HG02852 (cell line): ENCODE data around the gene NTM.
"Not testable (repeated sequence)": the region's sequence is repeated elsewhere in the genome, so short reads cannot be mapped to it uniquely, and the experiment has no call there.

Source experiments
- ATAC-seq: cut with Tn5 transposase; IDR thresholded peaks from one replicate; pipeline ENCODE4 v1.9.1; 2021; ENCODE audit warnings: mild to moderate bottlenecking, moderate library complexity; ENCODE audit not compliant: unreplicated experiment

NTM gene

DNA sequence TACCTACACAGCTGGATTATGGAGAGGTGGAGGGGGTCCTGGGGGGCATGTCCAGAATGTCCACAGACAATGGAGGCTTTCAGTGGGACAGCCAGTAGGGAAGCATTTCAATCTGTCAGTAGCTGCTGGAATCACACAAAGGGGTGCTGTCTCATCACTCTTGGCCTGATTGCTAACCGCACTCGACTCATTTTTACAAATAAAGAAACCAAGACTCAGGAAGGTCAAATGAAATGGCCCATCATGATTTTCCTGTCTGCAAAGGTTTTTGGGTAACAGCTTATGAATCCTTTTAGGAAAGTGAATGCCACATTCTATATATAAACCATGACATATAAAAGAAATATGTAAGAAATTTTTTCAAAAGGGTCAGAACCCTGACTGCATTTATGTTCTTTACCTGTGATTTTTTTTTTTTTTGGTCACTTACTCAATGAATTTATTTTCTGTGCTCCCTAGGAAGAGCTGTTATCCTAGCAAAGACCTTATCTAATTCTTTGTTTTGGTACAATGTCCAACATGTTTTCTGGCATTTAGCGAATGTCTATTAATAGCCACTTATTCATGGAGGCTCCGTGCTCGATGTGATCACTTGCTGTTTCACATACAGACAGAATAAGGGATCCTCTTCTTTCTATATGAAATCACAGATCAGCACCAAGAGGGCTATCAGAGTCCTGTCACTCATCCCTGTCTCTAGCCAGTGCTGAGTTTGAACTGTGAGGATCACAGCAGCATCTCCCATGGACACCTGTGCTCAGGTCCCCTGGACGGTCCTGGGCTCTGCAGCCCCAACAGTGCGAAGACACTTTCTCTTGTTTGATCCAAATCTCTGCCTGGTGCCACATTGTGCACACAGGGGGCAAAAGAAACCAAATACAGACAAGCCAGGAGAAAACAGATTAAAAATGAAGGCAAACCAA lies 979.7 kb downstream of the NTM start:
- ATAC-seq: no peak

DNA sequence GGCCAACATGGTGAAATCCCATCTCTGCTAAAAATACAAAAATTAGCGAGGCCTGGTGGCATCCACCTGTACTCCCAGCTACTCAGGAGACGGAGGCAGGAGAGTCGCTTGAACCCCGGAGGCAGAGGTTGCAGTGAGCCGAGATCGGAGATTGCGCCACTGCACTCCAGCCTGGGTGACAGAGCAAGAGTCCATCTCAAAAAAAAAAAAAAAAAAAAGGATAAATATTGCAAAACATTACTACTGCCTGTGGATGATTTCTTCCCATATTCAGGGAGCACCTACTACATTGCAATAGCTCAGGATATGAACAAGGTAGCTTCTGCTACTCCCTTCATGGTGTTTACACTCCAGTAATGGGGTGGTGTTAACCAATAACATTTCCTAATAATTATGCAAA lies 980.6 kb downstream of the NTM start:
- no peak for ATAC-seq

DNA sequence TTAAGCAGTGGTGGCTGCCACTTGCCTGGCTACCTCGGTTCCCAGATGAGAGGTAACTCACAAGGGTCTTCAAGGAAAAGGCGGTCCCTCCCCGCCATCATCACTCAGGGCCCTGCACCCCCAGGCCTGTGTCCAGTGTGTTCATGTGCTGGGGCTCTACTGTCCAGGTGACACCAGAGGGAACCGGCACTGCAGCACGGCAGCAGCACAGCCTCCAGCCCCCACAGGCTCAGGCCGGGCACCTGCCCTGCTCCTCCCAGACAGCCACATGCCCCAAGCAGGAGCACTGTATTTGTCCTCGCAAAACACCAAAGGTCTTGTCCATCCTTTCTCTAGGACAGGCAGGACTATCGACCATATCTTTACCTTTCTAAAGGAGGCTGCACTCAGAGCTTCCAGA lies 982.1 kb downstream of the NTM start:
- no peak for ATAC-seq

DNA sequence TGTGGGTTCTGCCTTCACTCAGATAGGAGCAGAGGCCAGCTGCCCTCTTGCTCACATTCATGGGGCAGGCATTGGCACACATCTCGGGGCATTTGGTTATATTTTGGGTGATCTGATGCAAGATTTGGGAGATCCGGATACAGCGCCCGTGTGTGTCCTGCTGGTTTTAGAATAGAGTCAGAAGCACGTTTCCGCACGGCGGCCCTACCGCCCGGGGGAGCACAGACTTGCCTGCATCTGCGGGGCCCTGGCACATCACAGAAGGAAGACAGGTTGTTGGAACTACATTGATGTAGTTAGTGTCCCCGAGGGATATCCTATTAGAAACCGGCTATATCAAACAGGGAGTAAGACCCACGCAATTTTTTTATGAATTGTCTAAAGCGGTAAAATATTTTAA lies 982.8 kb downstream of the NTM start:
- no peak for ATAC-seq

DNA sequence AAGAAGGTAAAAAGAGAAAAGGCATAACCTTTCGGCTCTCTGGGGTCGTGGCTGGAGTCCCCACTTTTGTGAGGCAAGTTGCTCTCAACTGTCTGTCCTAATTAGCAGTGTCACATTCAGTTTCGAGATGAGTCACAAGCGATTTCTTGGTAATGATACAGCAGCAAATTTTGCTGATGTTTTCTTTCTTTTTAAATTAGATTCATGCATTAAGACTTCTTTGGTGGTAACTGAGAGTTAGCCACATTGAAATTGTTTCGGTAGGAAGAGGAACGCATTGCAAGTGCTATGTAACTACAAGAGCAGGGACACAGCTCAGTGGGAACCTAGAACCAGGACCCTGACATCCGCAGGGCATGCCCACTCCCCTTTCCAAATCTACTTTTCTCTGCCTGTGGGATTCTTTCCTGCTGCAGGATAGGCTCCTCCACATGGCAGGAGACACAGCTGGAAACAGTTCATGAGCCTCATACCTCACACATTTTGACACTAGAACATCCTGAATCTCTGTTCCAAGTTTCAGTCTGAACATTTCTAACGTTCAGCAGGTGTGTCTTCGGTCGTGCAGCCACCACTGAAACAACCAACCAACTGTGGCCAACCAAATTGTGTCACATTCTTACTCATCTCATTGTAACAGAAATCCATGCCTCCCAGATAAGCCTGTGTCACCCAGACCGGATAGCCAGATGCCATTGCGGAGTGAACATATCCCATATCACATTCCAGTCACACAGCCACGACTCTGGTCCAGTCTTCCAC lies 987.6 kb downstream of the NTM start:
- peak; percentile 78 for ATAC-seq

DNA sequence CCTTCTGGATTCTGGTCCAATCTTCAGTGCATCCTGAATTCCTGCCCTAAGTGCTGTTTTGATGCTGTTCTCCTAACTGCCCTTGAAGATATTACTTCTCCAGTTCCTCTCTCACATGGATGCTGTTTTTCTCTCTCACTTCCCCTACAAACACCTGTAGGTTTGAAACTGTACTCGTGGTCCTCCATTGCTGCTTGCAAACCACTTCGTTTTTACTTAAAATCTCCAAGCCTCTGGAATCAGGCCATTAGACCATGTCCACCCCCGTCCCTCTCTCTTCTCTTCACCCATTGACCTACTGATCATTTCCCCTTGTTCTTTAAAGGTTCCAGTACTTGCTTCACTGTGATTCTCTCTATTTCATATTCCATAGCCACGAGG lies 988.1 kb downstream of the NTM start:
- ATAC-seq: peak; percentile 40

DNA sequence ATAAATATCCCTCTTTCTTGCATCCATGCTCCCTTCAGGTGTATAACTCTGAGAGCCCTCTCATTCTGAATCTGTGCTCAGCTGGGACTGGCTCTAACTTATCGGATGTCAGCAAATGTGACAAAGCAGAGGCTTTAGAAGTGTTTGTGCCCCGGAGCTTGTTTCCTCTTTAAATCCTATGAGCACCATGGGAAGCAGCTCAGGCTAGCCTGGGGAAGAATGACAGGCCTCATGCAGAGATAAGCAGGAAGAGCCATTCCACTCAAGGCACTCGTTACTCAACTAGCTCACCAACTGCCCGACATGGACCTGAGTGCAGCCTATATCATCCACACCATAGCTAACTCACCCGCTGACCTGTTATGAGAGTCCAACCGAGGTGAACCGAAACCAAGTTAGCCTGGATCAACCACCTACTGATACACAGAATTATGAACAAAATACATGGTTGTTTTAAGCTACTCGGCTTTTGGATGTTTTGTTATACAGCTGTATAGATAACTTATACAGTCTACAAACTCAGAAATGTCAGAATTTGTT lies 990.7 kb downstream of the NTM start:
- no peak for ATAC-seq

DNA sequence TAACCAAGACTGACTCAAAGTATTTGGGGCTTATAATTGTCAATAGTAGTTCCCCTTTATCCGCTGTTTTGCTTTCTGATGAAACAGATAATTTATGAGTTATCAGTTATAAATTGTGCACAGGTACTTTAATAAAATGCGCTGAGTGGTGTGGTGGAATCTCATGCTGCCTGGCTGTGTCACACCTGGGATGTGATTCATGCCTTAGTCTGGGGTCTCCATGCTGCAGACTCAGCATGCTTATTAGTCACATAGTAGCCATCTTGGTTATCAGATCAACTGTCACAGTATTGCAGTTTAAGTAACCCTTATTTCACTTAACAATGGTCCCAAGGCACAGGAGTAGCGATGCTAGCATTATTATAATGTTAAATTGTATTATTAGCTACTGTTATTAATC lies 995.2 kb downstream of the NTM start:
- no peak for ATAC-seq

DNA sequence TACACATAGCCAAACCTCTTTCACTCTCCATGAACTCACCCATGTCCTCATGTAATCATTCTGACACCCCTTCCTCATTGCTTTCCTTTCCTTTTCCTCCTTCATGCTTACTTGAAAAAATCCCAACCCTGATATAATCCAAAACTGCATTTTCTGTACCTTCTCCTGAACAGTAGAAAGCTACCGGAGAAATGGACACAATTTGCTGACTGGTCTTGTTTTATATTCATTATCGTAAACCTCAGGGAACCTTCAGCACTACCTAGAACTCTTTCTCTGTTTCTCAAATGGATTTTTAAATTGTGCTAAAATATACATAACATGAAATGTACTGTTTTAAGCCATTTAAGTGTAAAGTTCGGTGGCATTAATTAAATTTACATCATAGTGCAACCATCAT lies 996.9 kb downstream of the NTM start:
- no peak for ATAC-seq

DNA sequence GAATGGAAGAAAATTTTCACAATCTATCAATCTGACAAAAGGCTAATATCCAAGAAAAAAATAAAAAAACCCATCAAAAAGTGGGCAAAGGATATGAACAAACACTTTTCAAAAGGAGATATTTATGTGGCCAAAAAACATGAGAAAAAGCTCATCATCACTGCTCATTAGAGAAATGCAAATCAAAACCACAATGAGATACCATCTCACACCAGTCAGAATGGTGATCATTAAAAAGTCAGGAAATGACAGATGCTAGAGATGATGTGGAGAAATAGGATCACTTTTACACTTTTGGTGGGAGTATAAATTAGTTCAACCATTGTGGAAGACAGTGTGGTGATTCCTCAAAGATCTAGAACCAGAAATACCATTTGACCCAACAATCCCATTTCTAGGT lies 999.7 kb downstream of the NTM start:
- ATAC-seq: not testable (repeated sequence)

DNA sequence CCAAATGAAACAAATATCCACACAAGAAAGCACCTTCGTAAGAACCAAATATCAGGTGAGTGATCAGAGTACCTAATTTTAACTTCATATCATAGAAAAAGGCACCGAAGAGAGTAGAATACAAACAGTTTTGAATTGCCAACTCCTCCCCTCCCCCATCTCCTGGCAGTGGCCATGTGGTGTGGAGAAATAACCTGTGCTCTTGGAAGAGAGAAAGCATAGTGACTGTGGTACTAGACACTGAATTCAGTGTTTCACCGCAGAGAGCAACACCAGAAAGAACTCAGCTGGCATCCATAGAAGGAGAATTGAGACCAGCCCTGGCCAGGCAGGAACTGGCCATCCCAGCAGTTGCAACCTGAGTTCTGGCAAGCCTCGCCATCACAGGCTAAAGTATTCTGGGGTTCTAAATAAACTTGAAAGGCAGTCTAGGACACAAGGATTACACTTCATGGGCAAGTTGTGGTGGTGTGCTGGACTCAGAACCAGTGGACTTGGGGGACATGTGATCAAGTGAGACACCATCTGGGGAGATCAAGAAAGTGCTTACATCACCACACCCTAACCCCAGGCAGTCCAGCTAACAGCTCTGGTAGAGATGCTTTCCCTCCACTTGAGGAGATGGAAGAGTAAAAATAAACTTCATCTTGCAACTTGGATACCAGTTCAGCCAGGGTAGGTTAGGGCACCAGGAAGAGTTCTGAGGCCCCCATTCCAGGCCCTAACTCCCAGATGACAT lies 1003.2 kb downstream of the NTM start:
- ATAC-seq: no peak

DNA sequence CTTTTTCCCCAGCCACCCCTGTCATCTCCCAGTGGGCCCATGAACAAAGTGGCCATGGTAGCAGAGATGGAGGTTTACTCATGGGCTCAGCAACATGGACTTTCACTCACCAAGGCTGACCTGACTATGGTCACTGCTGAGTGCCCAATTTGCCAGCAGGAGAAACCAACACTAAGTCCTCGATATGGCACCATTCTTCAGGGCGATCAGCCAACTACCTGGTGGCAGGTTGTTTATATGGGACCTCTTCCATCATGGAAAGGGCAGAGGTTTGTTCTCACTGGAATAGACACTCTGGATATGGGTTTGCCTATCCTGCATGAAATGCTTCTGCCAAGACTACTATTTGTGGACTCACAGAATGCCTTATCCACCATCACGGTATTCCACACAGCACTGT lies 1009.1 kb downstream of the NTM start:
- no peak for ATAC-seq
